GM12878 (cell line): Measurements from ENCODE around the gene B3GNT2. TPM values are rescaled to one million over a fixed set of nuclear protein-coding genes. Genes with fewer than 3 reads are reported as not detected.

ENCODE experiments used
- ATAC-seq: fragments of 200-7000 bp; cut with Tn5 transposase; 3 replicates; pipeline ENCODE4 v1.9.1; 2020; ENCODE audit warnings: mild to moderate bottlenecking, moderate library complexity
- Bru-seq: library from RNA; stranded (reverse); fragments of 400-500 nt; gene quantifications from one replicate; lab custom pipeline; 2021; lab: Mats Ljungman, UMichigan
- BruChase-seq, 2 experiments: library from RNA; stranded (reverse); fragments of 400-500 nt; gene quantifications; one replicate each; lab custom pipeline; 2021; lab: Mats Ljungman, UMichigan
- BruUV-seq: library from RNA; stranded (reverse); fragments of 400-500 nt; replicated peaks from 2 replicates; lab custom pipeline; 2021; lab: Mats Ljungman, UMichigan
- CTCF ChIA-PET: fragments of 300-600 bp; sonication (Branson Sonifier 250); formaldehyde crosslinking; extraction: SDS; loops from one replicate; lab custom pipeline; 2021; ENCODE audit warnings: inconsistent platforms; lab: Yijun Ruan, JAX
- POLR2A ChIA-PET: fragments of 350-600 bp; formaldehyde crosslinking; extraction: SDS; loops from one replicate; lab custom pipeline; 2021; ENCODE audit warnings: inconsistent platforms; lab: Charles Lee
- RAD21 ChIA-PET: fragments of 300-600 bp; sonication (Branson Sonifier 250); formaldehyde crosslinking; loops from one replicate; lab custom pipeline; 2023; ENCODE audit warnings: antibody characterized with exemption; ENCODE audit not compliant: unreplicated experiment; lab: Charles Lee
- SMC1A ChIA-PET: fragments of 300-600 bp; sonication (Branson Sonifier 250); formaldehyde crosslinking; loops from one replicate; lab custom pipeline; 2023; ENCODE audit not compliant: unreplicated experiment, uncharacterized antibody; lab: Charles Lee
- DNase-seq: peaks from one replicate; pipeline ENCODE4 v3.0.0-alpha.2; 2011; ENCODE audit warnings: low read depth, low spot score
- FAIRE-seq: peaks from 3 replicates; lab custom pipeline; 2011; peaks lifted over from hg19 to GRCh38; lab: Jason Lieb, UNC
- H2AFZ ChIP-seq: 2 replicates; pipeline ENCODE4 v1.6.0; 2011; ENCODE audit warnings: low read depth, low read length, control low read depth; ENCODE audit not compliant: control insufficient read depth
- H3K27ac ChIP-seq: 2 replicates; pipeline ENCODE4 v1.5.1; 2011; ENCODE audit warnings: control low read depth; ENCODE audit not compliant: control insufficient read depth, insufficient read depth
- H3K27me3 ChIP-seq, 2 experiments: replicated peaks in 1 of 2; 2 replicates each; pipeline versions ENCODE4 v1.6.0 to v1.6.1; 2011; ENCODE audit warnings: low read length in 1 of 2; ENCODE audit not compliant: control insufficient read depth in 2 of 2, insufficient read depth in 2 of 2
- H3K36me3 ChIP-seq, 2 experiments: 2 replicates each; pipeline ENCODE4 v1.5.1; 2011; ENCODE audit warnings: low read length in 1 of 2; ENCODE audit not compliant: control insufficient read depth in 2 of 2, insufficient read depth in 2 of 2
- H3K4me1 ChIP-seq: 2 replicates; pipeline ENCODE4 v1.6.1; 2011; ENCODE audit warnings: mild to moderate bottlenecking, low read length, moderate library complexity, mixed read lengths; ENCODE audit not compliant: control insufficient read depth, insufficient read depth
- H3K4me2 ChIP-seq: 2 replicates; pipeline ENCODE4 v1.6.0; 2011; ENCODE audit warnings: control low read depth; ENCODE audit not compliant: control insufficient read depth, insufficient read depth
- H3K4me3 ChIP-seq: fragments of 200-600 bp; sonication (generic); 2 replicates; pipeline ENCODE4 v1.5.1; 2016
- H3K79me2 ChIP-seq: 2 replicates; pipeline ENCODE4 v1.6.0; 2011; ENCODE audit warnings: low read length; ENCODE audit not compliant: control insufficient read depth, insufficient read depth
- H3K9ac ChIP-seq: 2 replicates; pipeline ENCODE4 v1.8.0; 2011; ENCODE audit warnings: low read length, control low read depth, mixed read lengths; ENCODE audit not compliant: control insufficient read depth, insufficient read depth
- H3K9me3 ChIP-seq: replicated peaks from 3 replicates; pipeline ENCODE4 v1.5.1; 2011; ENCODE audit warnings: mild to moderate bottlenecking, low read length; ENCODE audit not compliant: control insufficient read depth, insufficient read depth
- H4K20me1 ChIP-seq: 2 replicates; pipeline ENCODE4 v1.6.0; 2011; ENCODE audit not compliant: control insufficient read depth, insufficient read depth
- PAX8 ChIP-seq: fragments of 450-650 bp; IDR thresholded peaks from 2 replicates; pipeline ENCODE4 v1.6.1; 2017; ENCODE audit warnings: mild to moderate bottlenecking, moderate library complexity
- POLR2A ChIP-seq: IDR thresholded peaks from 2 replicates; pipeline ENCODE4 v1.6.1; 2011; ENCODE audit warnings: low read depth, mild to moderate bottlenecking, low read length
- SIX5 ChIP-seq: IDR thresholded peaks from 2 replicates; pipeline ENCODE4 v1.6.1; 2011; ENCODE audit warnings: mild to moderate bottlenecking, low read depth, low read length, moderate library complexity; ENCODE audit not compliant: severe bottlenecking
- SMARCA5 ChIP-seq: fragments of 450-650 bp; IDR thresholded peaks from 2 replicates; pipeline ENCODE4 v1.6.1; 2017; ENCODE audit warnings: mild to moderate bottlenecking
- SREBF1 ChIP-seq: IDR thresholded peaks from 2 replicates; pipeline ENCODE4 v1.6.1; 2012; ENCODE audit warnings: mild to moderate bottlenecking, low read length
- STAT3 ChIP-seq: IDR thresholded peaks from 2 replicates; pipeline ENCODE4 v1.6.1; 2011; ENCODE audit warnings: low read depth, low read length, improper control_type of control experiment
- ZNF217 ChIP-seq: fragments of 450-650 bp; IDR thresholded peaks from 2 replicates; pipeline ENCODE4 v1.6.1; 2017; ENCODE audit warnings: antibody characterized with exemption, mild to moderate bottlenecking
- WGBS: methylation state at CpG from one replicate; pipeline ENCODE4 v1.1.6; 2016; ENCODE audit warnings: low lambda C conversion rate; ENCODE audit not compliant: insufficient replicate concordance, insufficient coverage; ENCODE audit errors: missing lambda C conversion rate; 5-methylcytosine and 5-hydroxymethylcytosine counted together
- in situ Hi-C: fragments of 300-500 bp; cut with MboI; formaldehyde crosslinking; loops from 9 replicates; pipeline ENCODE4 v1.14.3; 2018; ENCODE audit warnings: mixed read lengths
- intact Hi-C: fragments of 100-400 bp; cut with micrococcal nuclease; formaldehyde crosslinking; loops from one replicate; pipeline ENCODE4 v1.14.2; 2022; ENCODE audit not compliant: unreplicated experiment
- long read RNA-seq, 2 experiments: library from polyadenylated mRNA; unstranded; transcript quantifications; one replicate each; pipeline ENCODE4 v2.0.0, GENCODE V29; 2019 to 2020
- polyA minus RNA-seq, 3 experiments: library from RNA; depleted of rRNA, polyadenylated mRNA; stranded (reverse); fragments of >200 nt; gene quantifications; 2 replicates each; pipeline ENCODE4 v1.2.3, GENCODE V29; 2011
- polyA plus RNA-seq, 11 experiments: library from polyadenylated mRNA; depleted of rRNA in 4 of 11; unstranded in 6 of 11; stranded (reverse) in 5 of 11; fragments of >200 nt; fragmentation: Nextera tagmentation in 4 of 11; fragmentation: Illumina TruSeq in 1 of 11; extraction: Ambion mirVana in 4 of 11; extraction: Trizol in 1 of 11; gene quantifications; 1 replicate in 1 of 11; 2 replicates in 10 of 11; pipeline versions ENCODE4 v1.2.1 to v1.2.3, GENCODE V29; 2011 to 2016; ENCODE audit warnings: inconsistent platforms in 2 of 11, missing spikeins in 2 of 11, low read depth in 1 of 11
- total RNA-seq, 4 experiments: library from RNA; depleted of rRNA in 3 of 4; stranded (reverse); fragments of >200 nt in 3 of 4; fragmentation: Illumina TruSeq in 1 of 4; extraction: Trizol in 1 of 4; gene quantifications; 2 replicates each; pipeline versions ENCODE4 v1.2.1 to v1.2.3, GENCODE V29; 2013 to 2021
- TF ChIP-seq, protein P1 (sequence below): IDR thresholded peaks from 2 replicates; pipeline ENCODE4 v1.6.1; 2011; ENCODE audit warnings: borderline replicate concordance, low read depth, mild to moderate bottlenecking, moderate library complexity, mixed read lengths, low read length; ENCODE audit not compliant: insufficient read depth; ENCODE audit errors: extremely low read length
- TF ChIP-seq, protein P2 (sequence below): IDR thresholded peaks from 2 replicates; pipeline ENCODE4 v1.6.1; 2012; ENCODE audit warnings: low read depth, low read length, improper control_type of control experiment
- TF ChIP-seq, protein P3 (sequence below): fragments of 450-650 bp; IDR thresholded peaks from 2 replicates; pipeline ENCODE4 v1.6.1; 2016; ENCODE audit warnings: mild to moderate bottlenecking
- TF ChIP-seq, protein P4 (sequence below): fragments of 450-650 bp; conservative IDR thresholded peaks from 2 replicates; pipeline ENCODE4 v1.6.1; 2017; ENCODE audit warnings: mild to moderate bottlenecking, moderate library complexity

Gene B3GNT2, protein sequence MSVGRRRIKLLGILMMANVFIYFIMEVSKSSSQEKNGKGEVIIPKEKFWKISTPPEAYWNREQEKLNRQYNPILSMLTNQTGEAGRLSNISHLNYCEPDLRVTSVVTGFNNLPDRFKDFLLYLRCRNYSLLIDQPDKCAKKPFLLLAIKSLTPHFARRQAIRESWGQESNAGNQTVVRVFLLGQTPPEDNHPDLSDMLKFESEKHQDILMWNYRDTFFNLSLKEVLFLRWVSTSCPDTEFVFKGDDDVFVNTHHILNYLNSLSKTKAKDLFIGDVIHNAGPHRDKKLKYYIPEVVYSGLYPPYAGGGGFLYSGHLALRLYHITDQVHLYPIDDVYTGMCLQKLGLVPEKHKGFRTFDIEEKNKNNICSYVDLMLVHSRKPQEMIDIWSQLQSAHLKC
- 162 and 165 TPM in 2 replicates for total RNA-seq (2013; cell fraction: nucleolus; rRNA removed)
- total RNA-seq (2014; rRNA removed): 78.7 and 97.7 TPM in 2 replicates
- total RNA-seq (2014; rRNA removed; fragmentation: Illumina TruSeq; extraction: Trizol): 93.5 and 98.4 TPM in 2 replicates
- 59.6 and 63.8 TPM in 2 replicates for total RNA-seq (2021)
- polyA plus RNA-seq (2011; ENCODE audit: low read depth): 31.4 TPM
- polyA plus RNA-seq (2011; rRNA removed): 73.9 and 100 TPM in 2 replicates
- 32.6 and 37.4 TPM in 2 replicates for polyA plus RNA-seq (2011; cell fraction: cytosol; rRNA removed)
- 25.4 and 27.2 TPM in 2 replicates for polyA plus RNA-seq (2011; cell fraction: nucleus; rRNA removed)
- 41.8 and 83.8 TPM in 2 replicates for polyA plus RNA-seq (2012)
- 84.8 and 117 TPM in 2 replicates for polyA plus RNA-seq (2014; fragmentation: Illumina TruSeq; extraction: Trizol)
- polyA plus RNA-seq (2014; fragmentation: Nextera tagmentation; extraction: Ambion mirVana): 10 to 100 TPM; 19.7 to 36.5 TPM
- 48.3 and 58.9 TPM in 2 replicates for polyA plus RNA-seq (2014; rRNA removed)
- polyA plus RNA-seq (2016; fragmentation: Nextera tagmentation; extraction: Ambion mirVana): 100 to 1,000 TPM; 102 to 103 TPM
- polyA minus RNA-seq (2011; rRNA and poly(A)+ RNA removed): 72.0 and 80.5 TPM in 2 replicates
- polyA minus RNA-seq (2011; cell fraction: cytosol; rRNA and poly(A)+ RNA removed): 27.7 and 31.4 TPM in 2 replicates
- 20.8 and 31.0 TPM in 2 replicates for polyA minus RNA-seq (2011; cell fraction: nucleus; rRNA and poly(A)+ RNA removed)
- Bru-seq, nascent RNA: percentile 99 among the genes with signal in this experiment
- BruChase-seq, experiment 1, labeled RNA remaining after a 6-hour chase: percentile 97 among the genes with signal in this experiment
- percentile 98 among the genes with signal in this experiment for BruChase-seq, experiment 2, labeled RNA remaining after a 2-hour chase
- long read RNA-seq, experiment 1, transcript B3GNT2-201 (2 exons, 2,763 nt): major isoform, 62 of 67 reads
- long read RNA-seq, experiment 1, partial matches to known transcripts: 0 of 67 reads
- long read RNA-seq, experiment 1, other reads (novel, unspliced or antisense): 5 of 67 reads
- long read RNA-seq, experiment 2, transcript B3GNT2-201 (2 exons, 2,763 nt): major isoform, 10 of 55 reads
- long read RNA-seq, experiment 2, partial matches to known transcripts: 44 of 55 reads
- long read RNA-seq, experiment 2, other reads (novel, unspliced or antisense): 1 of 55 reads

DNA sequence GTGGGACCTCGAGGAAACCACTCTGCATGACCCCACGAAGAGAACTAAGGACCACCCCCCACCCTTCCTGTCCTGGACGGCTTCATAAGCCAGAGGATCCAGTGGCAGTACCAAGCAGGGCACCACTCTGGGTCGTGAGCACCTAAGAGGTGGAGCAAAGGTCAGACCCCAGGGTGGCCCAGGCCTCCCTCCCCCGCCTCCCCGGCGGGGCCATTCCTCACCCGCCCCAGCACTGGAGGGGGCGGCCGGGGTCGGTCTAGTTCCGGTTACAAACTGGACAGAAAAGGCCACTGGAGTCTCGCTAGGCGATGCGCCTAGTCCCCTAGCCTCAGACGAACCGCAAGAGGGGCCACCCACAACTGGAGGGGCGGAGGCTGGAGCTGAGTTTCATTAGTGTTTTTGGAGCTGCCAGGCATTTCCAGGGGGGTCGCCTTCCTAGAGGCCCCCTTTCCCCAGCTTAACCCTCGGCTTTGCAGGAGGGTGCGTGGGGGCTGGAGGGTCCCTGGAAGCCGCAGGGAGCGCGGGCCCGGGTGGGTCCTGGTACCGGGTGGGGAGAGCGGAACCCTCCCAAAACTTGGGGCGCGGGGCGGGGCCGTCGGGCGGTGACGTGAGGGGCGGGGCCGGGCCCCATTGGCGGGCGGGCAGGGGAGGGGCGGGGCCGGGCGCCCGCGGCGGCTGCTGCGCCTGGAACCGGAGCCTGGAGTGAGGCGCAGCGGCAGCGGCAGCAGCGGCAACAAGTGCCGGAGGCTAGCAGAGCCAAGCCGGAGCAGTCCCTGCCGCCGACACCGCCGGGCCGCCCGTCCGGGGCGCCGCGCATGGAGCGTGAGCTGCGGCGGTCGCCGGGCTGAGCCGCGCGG lies at the start of gene B3GNT2:
Gene B3GNT2, plus strand, starts transcription at position 695 of the 857 bp plus-strand sequence. CDS start 26,106 bp downstream, outside the sequence.
- POLR2A ChIA-PET: interaction anchor here (0.5 to 2.0 kb wide), 9 partner anchors 35 to 218 kb away, joined by 3 to 9 read pairs (median 3); no protein-coding TSS in a partner anchor
- FAIRE-seq: no peak
- TF ChIP-seq SIX5 (no peak), PAX8 (no peak), STAT3 (no peak), SREBF1 (no peak), ZNF217 (0 out of 2 replicates have a peak, but pooled peaks have one; percentile 24), POLR2A (peak; percentile 91), SMARCA5 (0 out of 2 replicates have a peak, but pooled peaks have one; percentile 78)
- TF ChIP-seq, protein P1, sequence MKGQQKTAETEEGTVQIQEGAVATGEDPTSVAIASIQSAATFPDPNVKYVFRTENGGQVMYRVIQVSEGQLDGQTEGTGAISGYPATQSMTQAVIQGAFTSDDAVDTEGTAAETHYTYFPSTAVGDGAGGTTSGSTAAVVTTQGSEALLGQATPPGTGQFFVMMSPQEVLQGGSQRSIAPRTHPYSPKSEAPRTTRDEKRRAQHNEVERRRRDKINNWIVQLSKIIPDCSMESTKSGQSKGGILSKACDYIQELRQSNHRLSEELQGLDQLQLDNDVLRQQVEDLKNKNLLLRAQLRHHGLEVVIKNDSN: no peak
- TF ChIP-seq, protein P2, sequence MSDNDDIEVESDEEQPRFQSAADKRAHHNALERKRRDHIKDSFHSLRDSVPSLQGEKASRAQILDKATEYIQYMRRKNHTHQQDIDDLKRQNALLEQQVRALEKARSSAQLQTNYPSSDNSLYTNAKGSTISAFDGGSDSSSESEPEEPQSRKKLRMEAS: 0 out of 2 replicates have a peak, but pooled peaks have one; percentile 18
- TF ChIP-seq, protein P3, sequence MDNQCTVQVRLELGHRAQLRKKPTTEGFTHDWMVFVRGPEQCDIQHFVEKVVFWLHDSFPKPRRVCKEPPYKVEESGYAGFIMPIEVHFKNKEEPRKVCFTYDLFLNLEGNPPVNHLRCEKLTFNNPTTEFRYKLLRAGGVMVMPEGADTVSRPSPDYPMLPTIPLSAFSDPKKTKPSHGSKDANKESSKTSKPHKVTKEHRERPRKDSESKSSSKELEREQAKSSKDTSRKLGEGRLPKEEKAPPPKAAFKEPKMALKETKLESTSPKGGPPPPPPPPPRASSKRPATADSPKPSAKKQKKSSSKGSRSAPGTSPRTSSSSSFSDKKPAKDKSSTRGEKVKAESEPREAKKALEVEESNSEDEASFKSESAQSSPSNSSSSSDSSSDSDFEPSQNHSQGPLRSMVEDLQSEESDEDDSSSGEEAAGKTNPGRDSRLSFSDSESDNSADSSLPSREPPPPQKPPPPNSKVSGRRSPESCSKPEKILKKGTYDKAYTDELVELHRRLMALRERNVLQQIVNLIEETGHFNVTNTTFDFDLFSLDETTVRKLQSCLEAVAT: peak; percentile 80
- TF ChIP-seq, protein P4, sequence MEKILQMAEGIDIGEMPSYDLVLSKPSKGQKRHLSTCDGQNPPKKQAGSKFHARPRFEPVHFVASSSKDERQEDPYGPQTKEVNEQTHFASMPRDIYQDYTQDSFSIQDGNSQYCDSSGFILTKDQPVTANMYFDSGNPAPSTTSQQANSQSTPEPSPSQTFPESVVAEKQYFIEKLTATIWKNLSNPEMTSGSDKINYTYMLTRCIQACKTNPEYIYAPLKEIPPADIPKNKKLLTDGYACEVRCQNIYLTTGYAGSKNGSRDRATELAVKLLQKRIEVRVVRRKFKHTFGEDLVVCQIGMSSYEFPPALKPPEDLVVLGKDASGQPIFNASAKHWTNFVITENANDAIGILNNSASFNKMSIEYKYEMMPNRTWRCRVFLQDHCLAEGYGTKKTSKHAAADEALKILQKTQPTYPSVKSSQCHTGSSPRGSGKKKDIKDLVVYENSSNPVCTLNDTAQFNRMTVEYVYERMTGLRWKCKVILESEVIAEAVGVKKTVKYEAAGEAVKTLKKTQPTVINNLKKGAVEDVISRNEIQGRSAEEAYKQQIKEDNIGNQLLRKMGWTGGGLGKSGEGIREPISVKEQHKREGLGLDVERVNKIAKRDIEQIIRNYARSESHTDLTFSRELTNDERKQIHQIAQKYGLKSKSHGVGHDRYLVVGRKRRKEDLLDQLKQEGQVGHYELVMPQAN: peak; percentile 47

More for the DNA sequence above, at the start of gene B3GNT2:
- Histone ChIP-seq H2AFZ (peak within 1 kb of the TSS; percentile 83), H3K79me2 (peaks cover 72% of the 10 kb centered on the region), H3K36me3 (peaks cover 0 to 3% of the 10 kb centered on the region in 2 experiments; a peak in 1 of 4 replicates), H3K27ac (peak within 1 kb of the TSS; percentile 87), H3K27me3 (no peaks in the 10 kb centered on the region), H3K9me3 (no peaks in the 10 kb centered on the region), H3K4me1 (peaks cover 9% of the 10 kb centered on the region), H3K9ac (peak within 1 kb of the TSS; percentile 94), H4K20me1 (peaks cover 8% of the 10 kb centered on the region), H3K4me2 (peak within 1 kb of the TSS; percentile 88), H3K4me3 (peak within 1 kb of the TSS; percentile 86)
- ChIA-PET RAD21 (interaction anchor here (0.5 to 2.1 kb wide), 10 partner anchors 21 to 215 kb away, joined by 3 to 11 read pairs (median 4); no protein-coding TSS in a partner anchor), CTCF (interaction anchor here (0.8 to 1.5 kb wide), 4 partner anchors 48 to 202 kb away, joined by 3 to 6 read pairs (median 4); no protein-coding TSS in a partner anchor), SMC1A (interaction anchor here (0.6 to 1.0 kb wide), 3 partner anchors 107 to 156 kb away, joined by 3 to 4 read pairs (median 3); no protein-coding TSS in a partner anchor)
- ATAC-seq (peak; percentile 63), DNase-seq (no peak)
- intact Hi-C loops (loop anchor here (2.0 to 10.0 kb wide), 2 partner anchors 51 to 131 kb away; no protein-coding TSS in a partner anchor), in situ Hi-C loops (no loop called here)
- no TSS peak for BruUV-seq
- under 1% methylated on average over 48 of the region's 70 CpGs for WGBS
